Rectal smooth muscle tissue (tissue), 1 donor: Measurements from ENCODE around the gene PIAS4.

Experiments used
- H3K27ac ChIP-seq: one replicate; pipeline ENCODE4 v1.7.0; 2013; ENCODE audit warnings: low read depth, low read length, inconsistent platforms
- H3K27me3 ChIP-seq: one replicate; pipeline ENCODE4 v1.7.0; 2013; ENCODE audit warnings: low read length; ENCODE audit not compliant: control insufficient read depth, insufficient read depth
- H3K36me3 ChIP-seq: one replicate; pipeline ENCODE4 v1.7.0; 2013; ENCODE audit warnings: low read length; ENCODE audit not compliant: control insufficient read depth, insufficient read depth
- H3K4me1 ChIP-seq: one replicate; pipeline ENCODE4 v1.7.0; 2013; ENCODE audit warnings: low read length; ENCODE audit not compliant: control insufficient read depth, insufficient read depth
- H3K4me3 ChIP-seq: one replicate; pipeline ENCODE4 v1.7.0; 2013; ENCODE audit warnings: low read length
- H3K9ac ChIP-seq: one replicate; pipeline ENCODE4 v1.7.0; 2013; ENCODE audit warnings: low read length

Gene PIAS4

GRCh38 chr19:4012975-4013634 lies 5.6 kb downstream of the PIAS4 start:
- Histone ChIP-seq H3K36me3 (peaks cover 14% of the 10 kb centered on the region), H3K27me3 (no peaks in the 10 kb centered on the region), H3K9ac (no peak overlapping the region), H3K4me3 (no peak overlapping the region), H3K4me1 (peaks cover 64% of the 10 kb centered on the region), H3K27ac (peak overlapping the region; percentile 85)

GRCh38 chr19:4013886-4014540 lies 6.5 kb downstream of the PIAS4 start:
- Histone ChIP-seq H3K9ac (no peak overlapping the region), H3K27ac (peak overlapping the region; percentile 85), H3K4me1 (peaks cover 58% of the 10 kb centered on the region), H3K36me3 (peaks cover 13% of the 10 kb centered on the region), H3K4me3 (no peak overlapping the region), H3K27me3 (no peaks in the 10 kb centered on the region)

GRCh38 chr19:4014541-4015491 lies 7.3 kb downstream of the PIAS4 start:
- Histone ChIP-seq H3K4me3 (peak overlapping the region; percentile 6), H3K9ac (no peak overlapping the region), H3K36me3 (peaks cover 12% of the 10 kb centered on the region), H3K4me1 (peaks cover 56% of the 10 kb centered on the region), H3K27me3 (no peaks in the 10 kb centered on the region), H3K27ac (peak overlapping the region; percentile 85)

GRCh38 chr19:4015705-4016402 lies 8.3 kb downstream of the PIAS4 start:
- Histone ChIP-seq H3K4me1 (peaks cover 46% of the 10 kb centered on the region), H3K4me3 (peak overlapping the region; percentile 6)

GRCh38 chr19:4016486-4016885 lies 8.9 kb downstream of the PIAS4 start:
- peaks cover 40% of the 10 kb centered on the region for H3K4me1 ChIP-seq
- H3K4me3 ChIP-seq, result no peak overlapping the region
- no peaks in the 10 kb centered on the region for H3K27me3 ChIP-seq
- H3K9ac ChIP-seq, result no peak overlapping the region
- peaks cover 12% of the 10 kb centered on the region for H3K36me3 ChIP-seq
- H3K27ac ChIP-seq, result peak overlapping the region; percentile 85

More at GRCh38 chr19:4015705-4016402, 8.3 kb downstream of the PIAS4 start:
- Histone ChIP-seq H3K9ac (peak overlapping the region; percentile 13), H3K27me3 (no peaks in the 10 kb centered on the region), H3K36me3 (peaks cover 12% of the 10 kb centered on the region), H3K27ac (peak overlapping the region; percentile 85)

- Histone ChIP-seq H3K36me3 (peaks cover 12% of the 10 kb centered on the region), H3K27ac (peak overlapping the region; percentile 85), H3K4me1 (peaks cover 38% of the 10 kb centered on the region), H3K4me3 (no peak overlapping the region), H3K27me3 (no peaks in the 10 kb centered on the region), H3K9ac (no peak overlapping the region)
Measured at GRCh38 chr19:4016903-4017638, 9.5 kb downstream of the PIAS4 start.

- Histone ChIP-seq H3K36me3 (peaks cover 8% of the 10 kb centered on the region), H3K4me1 (peaks cover 34% of the 10 kb centered on the region), H3K27ac (peak overlapping the region; percentile 8), H3K9ac (no peak overlapping the region), H3K4me3 (no peak overlapping the region), H3K27me3 (no peaks in the 10 kb centered on the region)
Measured at GRCh38 chr19:4018140-4018613, 10.6 kb downstream of the PIAS4 start.

- Histone ChIP-seq H3K27ac (peak overlapping the region; percentile 77), H3K9ac (no peak overlapping the region), H3K36me3 (peaks cover under 1% of the 10 kb centered on the region), H3K27me3 (no peaks in the 10 kb centered on the region), H3K4me1 (peaks cover 31% of the 10 kb centered on the region), H3K4me3 (no peak overlapping the region)
Measured at GRCh38 chr19:4018775-4019504, 11.4 kb downstream of the PIAS4 start.

- Histone ChIP-seq H3K4me1 (peaks cover 25% of the 10 kb centered on the region), H3K9ac (no peak overlapping the region), H3K36me3 (peaks cover 6% of the 10 kb centered on the region), H3K27me3 (no peaks in the 10 kb centered on the region), H3K4me3 (no peak overlapping the region), H3K27ac (peak overlapping the region; percentile 77)
Measured at GRCh38 chr19:4019578-4019977, 12.0 kb downstream of the PIAS4 start.

GRCh38 chr19:4023600-4024398 lies 16.3 kb downstream of the PIAS4 start:
- no peak overlapping the region for H3K4me3 ChIP-seq
- H3K36me3 ChIP-seq, result peaks cover 13% of the 10 kb centered on the region
- no peaks in the 10 kb centered on the region for H3K27me3 ChIP-seq
- H3K4me1 ChIP-seq, result peaks cover 5% of the 10 kb centered on the region
- no peak overlapping the region for H3K9ac ChIP-seq
- no peak overlapping the region for H3K27ac ChIP-seq
